ENCODE measurements around the gene ABCC4. TPM values are rescaled to one million over a fixed set of nuclear protein-coding genes. Genes with fewer than 3 reads are reported as not detected.

Gene ABCC4
- total RNA-seq, 1 experiment from 2014 or later = 26.3 TPM

GRCh38 chr13:95182570-95183265 lies 118.5 kb downstream of the ABCC4 start:
- no peak overlapping the region for H2AFZ ChIP-seq (ENCODE audit: low read depth, low read length, poor library complexity, severe bottlenecking)
- ATAC-seq (no peak), DNase-seq (ENCODE audit: low read depth, low spot score) (no peak)
- H3K27me3 ChIP-seq (ENCODE audit: insufficient read depth, low read length) = no peaks in the 10 kb centered on the region
- TF ChIP-seq SRF (IDR thresholded peaks at IDR 0.05; ENCODE audit: low read depth) = no peak
- TF ChIP-seq ZBTB33 (IDR thresholded peaks at IDR 0.05; ENCODE audit: extremely low read depth, insufficient replicate concordance, low read length) = no peak
- TF ChIP-seq JUND (IDR thresholded peaks at IDR 0.05) = no peak
- no peak for TF ChIP-seq EZH2phosphoT487 (IDR thresholded peaks at IDR 0.05; ENCODE audit: borderline replicate concordance)
- no peak for TF ChIP-seq MAX (IDR thresholded peaks at IDR 0.05)
- no peak for TF ChIP-seq POLR2A (IDR thresholded peaks at IDR 0.05; ENCODE audit: borderline replicate concordance, extremely low read depth, insufficient read depth, insufficient read length)
- TF ChIP-seq CEBPB (IDR thresholded peaks at IDR 0.05; ENCODE audit: low read depth) = no peak
- no peak overlapping the region for H3K4me3 ChIP-seq (replicated peaks in 1 of 2; ENCODE audit: low read depth in 1 of 2, low read length in 2 of 2)
- H3K79me2 ChIP-seq (ENCODE audit: insufficient read depth, low read length) = no peaks in the 10 kb centered on the region
- no peak overlapping the region for H3K27ac ChIP-seq (ENCODE audit: low read depth, low read length)
- no peaks in the 10 kb centered on the region for H4K20me1 ChIP-seq (ENCODE audit: insufficient read depth)
- peaks cover under 1 to 6% of the 10 kb centered on the region in 2 experiments; a peak in 1 of 4 replicates for H3K36me3 ChIP-seq (ENCODE audit: control insufficient read depth in 1 of 2, insufficient read depth in 2 of 2, low read length in 2 of 2)
- ChIA-PET RAD21 (ENCODE audit: low non-redundant PET in 1 of 2, low total read pairs in 2 of 2, uncharacterized antibody in 2 of 2, unreplicated experiment in 2 of 2) (no interaction called here), CTCF (no interaction called here), POLR2A (no interaction called here)
- no peak overlapping the region for H3K4me2 ChIP-seq (ENCODE audit: low read length)
- no TSS peak for BruUV-seq (replicated peaks)
- H3K9me2 ChIP-seq (ENCODE audit: insufficient read depth) = no peaks in the 10 kb centered on the region
- no peaks in the 10 kb centered on the region for H3K4me1 ChIP-seq (ENCODE audit: control insufficient read depth in 1 of 2, insufficient read depth in 2 of 2, low read length in 2 of 2)
- no peak overlapping the region for H3K9ac ChIP-seq (ENCODE audit: low read length)
- intact Hi-C loops (cut with micrococcal nuclease) = no loop called here
- no peaks in the 10 kb centered on the region for H3K9me3 ChIP-seq (ENCODE audit: control insufficient read depth in 1 of 2, insufficient read depth in 1 of 2, low read depth in 1 of 2, low read length in 2 of 2)

GRCh38 chr13:95181586-95181985 lies 119.7 kb downstream of the ABCC4 start:
- Histone ChIP-seq H3K9me2 (ENCODE audit: insufficient read depth) (no peaks in the 10 kb centered on the region), H3K79me2 (ENCODE audit: insufficient read depth, low read length) (no peaks in the 10 kb centered on the region), H3K27me3 (ENCODE audit: insufficient read depth, low read length) (no peaks in the 10 kb centered on the region), H3K4me1 (ENCODE audit: control insufficient read depth in 1 of 2, insufficient read depth in 2 of 2, low read length in 2 of 2) (no peaks in the 10 kb centered on the region), H3K27ac (ENCODE audit: low read depth, low read length) (no peak overlapping the region), H3K9ac (ENCODE audit: low read length) (no peak overlapping the region), H3K4me2 (ENCODE audit: low read length) (no peak overlapping the region), H2AFZ (ENCODE audit: low read depth, low read length, poor library complexity, severe bottlenecking) (no peak overlapping the region), H3K4me3 (replicated peaks in 1 of 2; ENCODE audit: low read depth in 1 of 2, low read length in 2 of 2) (no peak overlapping the region), H3K9me3 (ENCODE audit: control insufficient read depth in 1 of 2, insufficient read depth in 1 of 2, low read depth in 1 of 2, low read length in 2 of 2) (no peaks in the 10 kb centered on the region), H4K20me1 (ENCODE audit: insufficient read depth) (no peaks in the 10 kb centered on the region), H3K36me3 (ENCODE audit: control insufficient read depth in 1 of 2, insufficient read depth in 2 of 2, low read length in 2 of 2) (peaks cover 4 to 8% of the 10 kb centered on the region in 2 experiments; a peak in 1 of 4 replicates)
- TF ChIP-seq ELF1 (IDR thresholded peaks at IDR 0.05; ENCODE audit: borderline replicate concordance, low read depth) = no peak
- ChIA-PET CTCF (interaction anchor here (1.1 to 1.5 kb wide), 2 partner anchors 8 to 223 kb away, joined by 3 to 4 read pairs; no protein-coding TSS in a partner anchor), POLR2A (no interaction called here), RAD21 (ENCODE audit: low non-redundant PET in 1 of 2, low total read pairs in 2 of 2, uncharacterized antibody in 2 of 2, unreplicated experiment in 2 of 2) (no interaction called here)
- no peak for DNase-seq (ENCODE audit: low read depth, low spot score)
- ATAC-seq = no peak
- no TSS peak for BruUV-seq (replicated peaks)
- intact Hi-C loops (cut with micrococcal nuclease) = no loop called here
